WTC11 (cell line): ENCODE results near the gene NGLY1. TPM values are rescaled to one million over a fixed set of nuclear protein-coding genes. Genes with fewer than 3 reads are reported as not detected.
A peak's percentile ranks its signal among the peaks of the same experiment; 100 is the strongest.

ENCODE experiments used
- ATAC-seq: fragments of 200-7000 bp; cut with Tn5 transposase; 2 replicates; pipeline ENCODE4 v1.10.0; 2021; ENCODE audit warnings: mild to moderate bottlenecking, moderate library complexity
- CTCF ChIA-PET: fragments of 300-600 bp; sonication (Branson Sonifier 250); formaldehyde crosslinking; loops from one replicate; lab custom pipeline; 2021; ENCODE audit warnings: antibody characterized with exemption; lab: Charles Lee
- POLR2A ChIA-PET: fragments of 350-600 bp; sonication (Branson Sonifier 250); formaldehyde crosslinking; loops from one replicate; lab custom pipeline; 2021; ENCODE audit warnings: antibody characterized with exemption; lab: Charles Lee
- DNase-seq: peaks from one replicate; pipeline ENCODE4 v3.0.0; 2021; ENCODE audit warnings: low spot score
- H3K27ac Mint-ChIP-seq: 2 replicates; pipeline ENCODE4 v1.8.0; 2021; ENCODE audit warnings: mixed read lengths
- H3K27me3 Mint-ChIP-seq: 2 replicates; pipeline ENCODE4 v1.8.0; 2021; ENCODE audit warnings: low read depth, mild to moderate bottlenecking, moderate library complexity, mixed read lengths
- H3K36me3 Mint-ChIP-seq: 2 replicates; pipeline ENCODE4 v1.8.0; 2021; ENCODE audit warnings: mixed read lengths
- H3K4me1 Mint-ChIP-seq: 2 replicates; pipeline ENCODE4 v1.8.0; 2022; ENCODE audit warnings: mixed read lengths
- H3K4me3 Mint-ChIP-seq: 2 replicates; pipeline ENCODE4 v1.8.0; 2021; ENCODE audit warnings: mild to moderate bottlenecking, moderate library complexity, mixed read lengths
- H3K9me3 Mint-ChIP-seq: 2 replicates; pipeline ENCODE4 v1.8.0; 2021; ENCODE audit warnings: mixed read lengths
- AFF4 ChIP-seq: sonication (generic); formaldehyde crosslinking; IDR thresholded peaks from 2 replicates; pipeline ENCODE4 v1.8.1; 2023; ENCODE audit warnings: mild to moderate bottlenecking, missing genetic modification reagents, borderline replicate concordance
- CREM ChIP-seq: sonication (generic); formaldehyde crosslinking; IDR thresholded peaks from 2 replicates; pipeline ENCODE4 v1.8.1; 2022; ENCODE audit warnings: mild to moderate bottlenecking, missing genetic modification reagents, moderate library complexity
- ELF4 ChIP-seq: sonication (generic); formaldehyde crosslinking; IDR thresholded peaks from 2 replicates; pipeline ENCODE4 v1.8.1; 2022; ENCODE audit warnings: low read depth, mild to moderate bottlenecking, moderate library complexity, missing genetic modification reagents
- ERG ChIP-seq: fragments of 250-450 bp; sonication (Bioruptor Pico); IDR thresholded peaks from 2 replicates; pipeline ENCODE4 v1.8.0; 2021; ENCODE audit warnings: mild to moderate bottlenecking
- ETV6 ChIP-seq: sonication (generic); formaldehyde crosslinking; IDR thresholded peaks from 2 replicates; pipeline ENCODE4 v1.8.1; 2022; ENCODE audit warnings: mild to moderate bottlenecking, missing genetic modification reagents
- FOXJ3 ChIP-seq: sonication (generic); formaldehyde crosslinking; IDR thresholded peaks from 2 replicates; pipeline ENCODE4 v1.9.0; 2021; ENCODE audit warnings: missing genetic modification reagents, mild to moderate bottlenecking, borderline replicate concordance
- MLX ChIP-seq: sonication (generic); formaldehyde crosslinking; IDR thresholded peaks from 2 replicates; pipeline ENCODE4 v1.8.1; 2023; ENCODE audit warnings: mild to moderate bottlenecking, missing genetic modification reagents, moderate library complexity
- MXD4 ChIP-seq: fragments of 250-450 bp; sonication (Bioruptor Pico); IDR thresholded peaks from 2 replicates; pipeline ENCODE4 v1.8.0; 2021; ENCODE audit warnings: mild to moderate bottlenecking, moderate library complexity, borderline replicate concordance
- MYBL2 ChIP-seq: sonication (generic); formaldehyde crosslinking; IDR thresholded peaks from 2 replicates; pipeline ENCODE4 v1.8.1; 2023; ENCODE audit warnings: mild to moderate bottlenecking, moderate library complexity, missing genetic modification reagents
- SMAD4 ChIP-seq: sonication (generic); formaldehyde crosslinking; IDR thresholded peaks from 2 replicates; pipeline ENCODE4 v1.8.0; 2022; ENCODE audit warnings: mild to moderate bottlenecking, missing genetic modification reagents
- TEAD1 ChIP-seq: sonication (generic); formaldehyde crosslinking; IDR thresholded peaks from 2 replicates; pipeline ENCODE4 v1.8.0; 2022; ENCODE audit warnings: mild to moderate bottlenecking, missing genetic modification reagents
- USF1 ChIP-seq: sonication (generic); formaldehyde crosslinking; IDR thresholded peaks from 2 replicates; pipeline ENCODE4 v1.8.0; 2022; ENCODE audit warnings: mild to moderate bottlenecking, missing genetic modification reagents
- ZMAT4 ChIP-seq: fragments of 250-450 bp; sonication (Bioruptor Pico); IDR thresholded peaks from 2 replicates; pipeline ENCODE4 v1.9.0; 2021; ENCODE audit warnings: mild to moderate bottlenecking
- total RNA-seq: library from RNA; stranded (reverse); gene quantifications from 3 replicates; pipeline ENCODE4 v1.2.3, GENCODE V29; 2021
- TF ChIP-seq, protein P1 (sequence below): sonication (generic); formaldehyde crosslinking; IDR thresholded peaks from 2 replicates; pipeline ENCODE4 v1.8.1; 2022; ENCODE audit warnings: mild to moderate bottlenecking, missing genetic modification reagents, moderate library complexity, borderline replicate concordance
- TF ChIP-seq, protein P2 (sequence below): fragments of 250-450 bp; sonication (Bioruptor Pico); IDR thresholded peaks from 2 replicates; pipeline ENCODE4 v1.9.0; 2021; ENCODE audit warnings: moderate library complexity, mild to moderate bottlenecking, inconsistent platforms, borderline replicate concordance
- TF ChIP-seq, protein P3 (sequence below): fragments of 250-450 bp; sonication (Bioruptor Pico); IDR thresholded peaks from 2 replicates; pipeline ENCODE4 v1.9.0; 2021; ENCODE audit warnings: mild to moderate bottlenecking, borderline replicate concordance
- TF ChIP-seq, protein P4 (sequence below): sonication (generic); formaldehyde crosslinking; IDR thresholded peaks from 2 replicates; pipeline ENCODE4 v1.8.0; 2023; ENCODE audit warnings: missing genetic modification reagents

Gene NGLY1
- total RNA-seq, 1 experiment from 2014 or later = 20.6 TPM

- Mint-ChIP-seq H3K27ac (no peak overlapping the region), H3K4me3 (no peak overlapping the region), H3K4me1 (no peaks in the 10 kb centered on the region), H3K36me3 (no peaks in the 10 kb centered on the region)
- CTCF ChIA-PET = interaction anchor here (1.0 kb wide), 1 partner anchor 55 kb away, joined by 3 read pairs; no protein-coding TSS in a partner anchor
- ATAC-seq (no peak), DNase-seq (no peak)
- TF ChIP-seq TEAD1 (CRISPR knock-in tag) (no peak), CREM (CRISPR knock-in tag) (no peak), ETV6 (no peak), MXD4 (CRISPR knock-in tag) (no peak), MYBL2 (CRISPR knock-in tag) (no peak)
- TF ChIP-seq, protein P1, sequence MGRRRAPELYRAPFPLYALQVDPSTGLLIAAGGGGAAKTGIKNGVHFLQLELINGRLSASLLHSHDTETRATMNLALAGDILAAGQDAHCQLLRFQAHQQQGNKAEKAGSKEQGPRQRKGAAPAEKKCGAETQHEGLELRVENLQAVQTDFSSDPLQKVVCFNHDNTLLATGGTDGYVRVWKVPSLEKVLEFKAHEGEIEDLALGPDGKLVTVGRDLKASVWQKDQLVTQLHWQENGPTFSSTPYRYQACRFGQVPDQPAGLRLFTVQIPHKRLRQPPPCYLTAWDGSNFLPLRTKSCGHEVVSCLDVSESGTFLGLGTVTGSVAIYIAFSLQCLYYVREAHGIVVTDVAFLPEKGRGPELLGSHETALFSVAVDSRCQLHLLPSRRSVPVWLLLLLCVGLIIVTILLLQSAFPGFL (CRISPR knock-in tag) = no peak
- TF ChIP-seq, all 79 proteins: peak for 0
- no peaks in the 10 kb centered on the region for H3K9me3 Mint-ChIP-seq
- POLR2A ChIA-PET = no interaction called here
- no peaks in the 10 kb centered on the region for H3K27me3 Mint-ChIP-seq
Measured at GRCh38 chr3:25801786-25802185, 18.5 kb upstream of the NGLY1 start.

GRCh38 chr3:25789596-25790556 is 6.6 kb upstream of the NGLY1 start, which contains the start of gene OXSM:
OXSM (plus strand) TSS chr3:25790090; CDS start chr3:25791021, 931 bp downstream.
- no peaks in the 10 kb centered on the region for H3K36me3 Mint-ChIP-seq
- H3K4me1 Mint-ChIP-seq = peaks cover 49% of the 10 kb centered on the region
- H3K27ac Mint-ChIP-seq = peak within 1 kb of the TSS; percentile 96
- peak within 1 kb of the TSS; percentile 73 for H3K4me3 Mint-ChIP-seq
- ChIA-PET POLR2A (interaction anchor here (0.6 kb wide), 1 partner anchor 32 kb away, joined by 3 read pairs; no protein-coding TSS in a partner anchor), CTCF (no interaction called here)
- H3K9me3 Mint-ChIP-seq = no peaks in the 10 kb centered on the region; the same call in 1 of the 2 replicates
- 0 out of 2 replicates have a peak, but pooled peaks cover under 1% of the 10 kb centered on the region for H3K27me3 Mint-ChIP-seq
- ATAC-seq (peak; percentile 88), DNase-seq (peak; percentile 73)
- no peak for TF ChIP-seq ELF4 (CRISPR knock-in tag)
- TF ChIP-seq AFF4 = no peak
- no peak for TF ChIP-seq ERG
- TF ChIP-seq, protein P2, sequence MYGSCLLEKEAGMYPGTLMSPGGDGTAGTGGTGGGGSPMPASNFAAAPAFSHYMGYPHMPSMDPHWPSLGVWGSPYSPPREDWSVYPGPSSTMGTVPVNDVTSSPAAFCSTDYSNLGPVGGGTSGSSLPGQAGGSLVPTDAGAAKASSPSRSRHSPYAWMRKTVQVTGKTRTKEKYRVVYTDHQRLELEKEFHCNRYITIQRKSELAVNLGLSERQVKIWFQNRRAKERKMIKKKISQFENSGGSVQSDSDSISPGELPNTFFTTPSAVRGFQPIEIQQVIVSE (CRISPR knock-in tag) = no peak
- no peak for TF ChIP-seq MLX
- no peak for TF ChIP-seq CREM (CRISPR knock-in tag)
- TF ChIP-seq SMAD4 (CRISPR knock-in tag) = no peak
- TF ChIP-seq, protein P3, sequence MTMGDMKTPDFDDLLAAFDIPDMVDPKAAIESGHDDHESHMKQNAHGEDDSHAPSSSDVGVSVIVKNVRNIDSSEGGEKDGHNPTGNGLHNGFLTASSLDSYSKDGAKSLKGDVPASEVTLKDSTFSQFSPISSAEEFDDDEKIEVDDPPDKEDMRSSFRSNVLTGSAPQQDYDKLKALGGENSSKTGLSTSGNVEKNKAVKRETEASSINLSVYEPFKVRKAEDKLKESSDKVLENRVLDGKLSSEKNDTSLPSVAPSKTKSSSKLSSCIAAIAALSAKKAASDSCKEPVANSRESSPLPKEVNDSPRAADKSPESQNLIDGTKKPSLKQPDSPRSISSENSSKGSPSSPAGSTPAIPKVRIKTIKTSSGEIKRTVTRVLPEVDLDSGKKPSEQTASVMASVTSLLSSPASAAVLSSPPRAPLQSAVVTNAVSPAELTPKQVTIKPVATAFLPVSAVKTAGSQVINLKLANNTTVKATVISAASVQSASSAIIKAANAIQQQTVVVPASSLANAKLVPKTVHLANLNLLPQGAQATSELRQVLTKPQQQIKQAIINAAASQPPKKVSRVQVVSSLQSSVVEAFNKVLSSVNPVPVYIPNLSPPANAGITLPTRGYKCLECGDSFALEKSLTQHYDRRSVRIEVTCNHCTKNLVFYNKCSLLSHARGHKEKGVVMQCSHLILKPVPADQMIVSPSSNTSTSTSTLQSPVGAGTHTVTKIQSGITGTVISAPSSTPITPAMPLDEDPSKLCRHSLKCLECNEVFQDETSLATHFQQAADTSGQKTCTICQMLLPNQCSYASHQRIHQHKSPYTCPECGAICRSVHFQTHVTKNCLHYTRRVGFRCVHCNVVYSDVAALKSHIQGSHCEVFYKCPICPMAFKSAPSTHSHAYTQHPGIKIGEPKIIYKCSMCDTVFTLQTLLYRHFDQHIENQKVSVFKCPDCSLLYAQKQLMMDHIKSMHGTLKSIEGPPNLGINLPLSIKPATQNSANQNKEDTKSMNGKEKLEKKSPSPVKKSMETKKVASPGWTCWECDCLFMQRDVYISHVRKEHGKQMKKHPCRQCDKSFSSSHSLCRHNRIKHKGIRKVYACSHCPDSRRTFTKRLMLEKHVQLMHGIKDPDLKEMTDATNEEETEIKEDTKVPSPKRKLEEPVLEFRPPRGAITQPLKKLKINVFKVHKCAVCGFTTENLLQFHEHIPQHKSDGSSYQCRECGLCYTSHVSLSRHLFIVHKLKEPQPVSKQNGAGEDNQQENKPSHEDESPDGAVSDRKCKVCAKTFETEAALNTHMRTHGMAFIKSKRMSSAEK (CRISPR knock-in tag) = no peak
- TF ChIP-seq, protein P4, sequence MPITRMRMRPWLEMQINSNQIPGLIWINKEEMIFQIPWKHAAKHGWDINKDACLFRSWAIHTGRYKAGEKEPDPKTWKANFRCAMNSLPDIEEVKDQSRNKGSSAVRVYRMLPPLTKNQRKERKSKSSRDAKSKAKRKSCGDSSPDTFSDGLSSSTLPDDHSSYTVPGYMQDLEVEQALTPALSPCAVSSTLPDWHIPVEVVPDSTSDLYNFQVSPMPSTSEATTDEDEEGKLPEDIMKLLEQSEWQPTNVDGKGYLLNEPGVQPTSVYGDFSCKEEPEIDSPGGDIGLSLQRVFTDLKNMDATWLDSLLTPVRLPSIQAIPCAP (CRISPR knock-in tag) = no peak
- TF ChIP-seq USF1 (CRISPR knock-in tag) = peak; percentile 30; the same call in 1 of the 2 replicates
- no peak for TF ChIP-seq FOXJ3
- TF ChIP-seq ZMAT4 (CRISPR knock-in tag) = no peak
